Stimulated activated CD4-positive, alpha-beta T cell treated with anti-CD3 and anti-CD28 coated beads, Interleukin-1b, Interleukin-23, amount 100 ng/mL, for 48 hours (primary cell): ENCODE results near the gene ARAP3.

ENCODE experiments used
- DNase-seq: peaks from one replicate; pipeline ENCODE4 v3.0.0-alpha.2; 2020

Gene ARAP3

DNA sequence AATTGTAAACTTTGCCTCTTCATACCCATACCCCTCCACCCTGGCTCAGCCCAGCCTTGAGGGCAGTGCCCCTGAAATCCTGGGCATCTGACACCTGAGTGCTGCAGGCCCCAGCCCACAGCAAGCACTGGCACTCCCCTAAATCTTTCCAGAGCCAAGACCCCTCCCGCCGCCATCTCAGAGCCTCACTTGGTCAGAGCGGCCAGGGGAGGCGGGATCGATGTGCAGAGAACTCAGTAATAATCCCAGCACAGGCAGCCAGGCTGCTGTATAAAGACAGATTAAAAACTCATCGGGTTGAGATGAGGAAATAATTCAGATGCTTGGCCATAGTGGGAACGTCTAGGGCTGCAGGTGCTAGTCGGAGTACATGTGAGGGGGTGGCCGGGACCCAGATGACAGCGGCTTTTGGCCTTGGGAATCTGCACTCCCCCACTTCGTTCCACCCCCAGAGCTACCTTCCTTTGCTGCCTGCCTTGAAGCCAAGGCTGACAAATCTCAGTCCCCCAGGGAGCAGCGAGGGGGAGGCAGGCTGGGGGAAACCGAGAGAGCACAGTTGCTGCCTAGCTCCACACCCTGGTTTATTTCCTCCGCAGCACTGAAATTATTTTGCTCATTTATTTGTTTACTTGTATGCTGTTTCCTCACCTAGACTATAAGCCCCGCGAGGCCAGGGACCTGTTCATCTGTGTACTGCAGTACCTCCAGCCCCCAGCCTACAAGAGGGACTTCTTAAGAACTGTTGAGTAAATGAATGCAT, 19.5 kb upstream of the ARAP3 start:
- DNase-seq: no peak

DNA sequence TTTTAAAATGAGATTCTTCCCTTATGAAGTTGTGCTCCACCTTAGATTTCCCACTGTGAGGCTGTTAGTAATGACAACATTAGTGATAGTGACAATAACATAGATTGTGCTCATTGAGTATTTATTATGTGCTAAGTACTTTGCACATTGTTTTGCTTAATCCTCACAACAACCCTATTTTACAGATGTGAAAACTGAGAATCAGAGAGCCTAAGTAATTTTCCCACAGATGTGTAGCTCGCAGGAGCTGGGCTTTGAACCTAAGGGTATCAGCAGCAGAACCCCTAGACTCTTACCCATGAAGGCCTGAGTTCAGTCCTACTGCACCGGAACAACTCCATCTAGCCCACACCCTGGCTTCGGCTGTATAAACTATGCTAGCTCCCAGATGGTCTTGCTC, 15.6 kb upstream of the ARAP3 start:
- no peak for DNase-seq

DNA sequence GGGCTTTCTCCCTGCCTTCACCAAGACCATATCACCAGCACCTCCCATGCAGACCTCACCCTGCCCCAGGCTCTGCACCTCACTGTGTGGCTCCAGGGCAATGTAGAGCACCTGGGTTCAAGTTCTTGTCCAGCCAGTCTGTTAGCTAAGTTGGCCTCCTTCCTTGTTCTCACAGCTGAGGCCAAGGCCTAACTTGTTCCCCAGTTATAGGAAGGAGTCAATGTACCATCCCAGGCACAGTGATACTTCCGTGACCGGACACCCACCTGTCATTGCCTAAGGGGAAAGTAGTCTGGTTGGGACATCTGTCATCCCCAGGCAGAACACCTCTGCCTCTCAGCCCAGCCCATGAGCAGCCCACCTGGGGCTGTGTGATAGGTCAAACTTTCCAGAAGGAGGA, 14.4 kb upstream of the ARAP3 start:
- DNase-seq: no peak

DNA sequence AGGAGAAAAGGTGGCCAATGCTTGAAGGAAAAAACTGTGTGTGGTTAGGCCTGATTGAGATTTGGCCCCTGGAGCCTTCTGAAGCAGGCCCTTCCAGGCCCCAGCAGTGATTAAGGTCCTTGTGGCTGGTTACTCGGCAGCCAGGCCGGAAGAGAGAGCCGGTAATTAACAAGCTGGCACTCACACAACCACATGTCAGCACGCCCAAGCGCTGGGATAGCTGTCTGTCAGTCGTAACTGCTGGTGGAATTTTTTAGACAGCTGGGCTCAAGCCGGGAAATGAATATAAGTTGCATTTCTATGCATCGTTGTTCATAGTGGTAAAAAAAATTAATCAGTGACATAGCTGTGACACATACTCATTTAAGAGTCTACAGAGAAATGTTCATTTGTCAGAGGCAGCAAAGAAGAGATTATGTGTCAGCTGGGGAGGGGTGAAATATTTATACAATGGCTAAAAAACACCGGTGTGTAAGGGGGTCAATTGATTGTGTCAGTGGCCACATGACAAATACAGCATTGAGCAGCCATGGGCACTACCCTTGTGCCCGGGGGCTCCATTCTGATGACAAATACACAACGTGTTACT, 13.7 kb upstream of the ARAP3 start:
- DNase-seq: no peak

DNA sequence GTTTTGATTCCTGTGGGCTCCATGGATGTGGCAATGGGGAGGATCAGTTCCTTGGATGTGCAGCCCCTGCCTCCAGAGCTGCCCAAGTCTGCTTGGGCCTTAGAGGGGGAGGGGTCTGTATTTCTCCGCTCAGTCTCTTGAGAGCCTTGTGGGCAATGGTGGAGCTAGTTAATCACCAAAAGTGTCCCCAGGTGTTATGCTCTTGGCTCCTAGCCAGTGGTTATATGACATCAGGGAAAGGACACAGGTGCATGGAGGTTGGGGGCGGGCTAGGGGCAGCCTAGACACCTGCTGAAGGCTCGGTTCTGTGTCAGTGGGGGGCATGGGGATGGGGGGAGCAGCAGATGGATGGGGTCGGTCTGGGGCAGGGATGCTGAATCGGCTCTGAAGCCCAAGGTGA, 12.4 kb upstream of the ARAP3 start:
- no peak for DNase-seq

DNA sequence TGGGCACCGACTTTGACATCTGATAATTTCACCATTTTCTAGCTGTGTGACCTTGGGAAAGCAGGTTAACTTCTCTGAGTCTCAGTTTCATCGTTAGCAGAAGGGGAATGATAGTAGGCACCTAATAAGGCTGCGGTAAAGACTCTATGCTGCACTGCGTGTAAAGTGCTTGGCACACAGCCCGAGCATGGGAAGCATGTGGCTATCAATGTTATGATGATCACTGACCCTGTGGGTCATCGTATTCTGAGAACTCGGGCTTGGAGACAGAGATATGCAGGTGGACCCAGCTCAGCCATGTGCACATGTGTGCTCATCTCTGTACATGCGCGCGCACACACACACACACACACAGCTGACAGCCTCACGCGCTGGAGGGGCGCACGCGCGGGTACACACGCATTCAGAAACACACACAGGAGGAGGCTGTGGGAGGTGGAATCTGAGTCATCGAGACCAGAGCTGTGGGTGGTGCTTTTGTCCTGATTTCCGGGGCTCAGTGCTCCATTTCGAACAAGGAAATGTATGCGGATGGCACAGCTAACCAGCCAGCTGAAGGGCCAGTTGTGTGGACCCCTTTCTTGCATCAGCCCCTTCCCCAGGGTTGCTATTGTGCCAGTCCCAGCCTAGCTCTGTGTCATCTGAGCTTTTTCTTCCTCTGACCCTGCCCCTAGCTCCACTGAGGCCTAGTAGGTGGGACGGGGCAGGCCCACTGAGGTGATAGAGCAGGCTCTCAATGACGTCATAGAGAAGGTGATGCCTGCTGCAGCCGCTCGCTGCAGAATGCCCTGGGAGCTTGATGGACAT, 11.1 kb upstream of the ARAP3 start:
- peak; percentile 87 for DNase-seq

DNA sequence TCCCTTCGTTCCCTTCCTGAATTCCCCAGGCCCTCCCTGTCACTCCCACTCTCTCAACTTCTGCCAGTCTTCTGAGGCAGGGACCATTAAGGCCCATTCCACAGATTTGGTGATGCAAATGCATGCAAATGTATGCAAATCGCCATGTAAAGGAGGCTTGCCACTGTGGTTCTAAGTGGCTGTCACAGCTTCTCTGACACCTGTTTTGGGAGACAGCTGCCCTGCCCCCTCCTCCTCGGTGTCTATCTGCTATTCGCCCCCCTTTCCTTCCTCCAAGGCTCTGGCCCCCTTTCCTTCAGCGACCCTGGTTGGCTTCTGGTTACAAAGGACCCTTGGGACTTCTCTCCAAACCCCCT, 10.5 kb upstream of the ARAP3 start:
- DNase-seq: no peak

DNA sequence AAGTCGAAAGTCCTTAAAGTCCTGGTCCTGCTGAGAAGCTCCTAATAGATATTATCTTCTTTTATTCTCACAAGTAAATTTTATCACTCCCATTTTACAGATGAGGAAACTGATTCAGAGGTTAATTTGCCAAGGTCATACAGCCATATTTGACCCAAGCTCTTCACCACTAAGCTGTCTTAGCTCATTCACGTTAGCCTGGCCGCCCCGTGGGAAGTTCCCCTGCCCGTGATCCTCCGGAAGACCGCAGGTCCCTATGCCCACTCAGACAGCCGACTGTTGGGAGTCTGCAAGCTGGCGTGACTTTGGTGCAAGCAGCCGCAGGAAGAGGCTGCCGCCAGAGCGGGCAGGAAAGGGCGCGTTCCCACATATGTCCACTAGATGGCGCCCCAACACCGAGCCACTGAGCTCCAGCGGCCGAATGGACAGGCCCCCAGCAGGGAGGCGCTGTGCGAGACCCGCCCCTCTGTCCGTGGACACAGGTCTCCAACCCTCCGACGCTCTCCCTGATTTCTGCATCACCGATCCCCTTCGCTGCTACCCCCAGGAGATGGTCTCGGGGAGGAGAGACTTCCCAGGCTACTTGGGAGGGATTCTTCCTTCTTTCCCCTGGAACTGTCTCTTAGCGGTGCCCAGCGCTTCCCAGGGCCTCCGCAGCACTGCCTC, 10.0 kb upstream of the ARAP3 start:
- DNase-seq: peak; percentile 86

DNA sequence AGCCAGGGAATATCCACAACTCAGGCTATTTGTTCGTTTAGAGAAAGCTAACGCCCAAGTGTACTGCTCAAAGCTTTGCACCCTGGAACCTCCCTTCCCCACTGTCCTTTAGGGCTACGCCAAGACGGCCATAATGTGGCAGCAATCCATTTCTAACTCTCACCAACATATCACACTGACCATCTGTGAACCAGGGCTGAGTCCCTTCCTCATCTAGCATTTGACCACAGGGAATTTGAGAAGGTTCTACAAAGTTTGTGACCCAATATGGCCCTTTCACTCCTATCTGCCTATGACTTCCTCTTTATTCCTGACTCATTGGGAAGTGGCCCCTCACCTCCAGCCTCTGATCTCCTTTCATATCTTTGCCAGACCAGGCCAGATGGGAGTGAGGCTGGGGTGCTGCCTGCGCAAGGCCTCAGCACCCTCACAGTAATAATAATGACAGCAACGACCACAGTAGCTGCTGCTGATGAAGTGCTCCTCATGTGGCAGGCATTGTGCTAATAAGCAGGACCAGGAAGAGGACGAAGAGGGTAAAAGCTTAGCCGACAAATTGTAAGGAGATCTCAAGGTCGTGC, 9.3 kb upstream of the ARAP3 start:
- DNase-seq: no peak

DNA sequence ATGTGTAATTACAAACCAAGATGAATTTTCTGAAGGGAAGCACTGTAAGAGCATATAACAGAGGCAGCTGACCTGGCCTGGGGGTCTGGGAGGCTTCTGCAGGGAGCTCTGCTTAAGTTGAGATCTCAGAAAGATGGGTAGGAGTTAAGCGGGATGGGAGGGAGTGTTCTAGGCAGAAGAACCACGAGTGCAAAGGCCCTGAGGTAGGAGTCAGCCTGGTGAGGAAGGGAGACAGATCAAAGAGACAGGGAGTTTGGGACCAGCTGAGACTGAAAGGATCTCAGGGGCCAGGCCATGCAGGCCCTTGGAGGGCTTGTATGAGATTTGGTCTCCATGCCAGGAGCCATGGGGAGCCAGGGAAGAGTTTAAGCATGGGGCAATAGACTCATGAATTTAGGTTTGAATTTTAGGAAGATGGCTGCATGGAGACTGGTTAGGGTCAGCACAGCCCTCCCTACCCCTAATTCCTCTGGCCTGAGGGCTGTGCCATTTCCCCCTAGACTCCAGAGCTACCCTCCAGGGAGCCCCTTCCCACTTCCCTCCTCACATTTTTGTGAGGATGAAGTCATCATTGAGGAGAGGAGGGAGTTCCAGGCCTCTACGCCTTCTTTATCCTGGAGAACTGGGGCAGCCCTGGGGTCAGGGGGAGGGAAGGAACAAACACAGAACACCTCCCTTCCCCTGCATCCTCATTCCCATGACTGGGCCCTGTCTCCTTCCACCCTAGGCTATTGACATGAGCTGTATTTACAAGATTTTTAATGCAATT, 4.8 kb upstream of the ARAP3 start:
- no peak for DNase-seq

DNA sequence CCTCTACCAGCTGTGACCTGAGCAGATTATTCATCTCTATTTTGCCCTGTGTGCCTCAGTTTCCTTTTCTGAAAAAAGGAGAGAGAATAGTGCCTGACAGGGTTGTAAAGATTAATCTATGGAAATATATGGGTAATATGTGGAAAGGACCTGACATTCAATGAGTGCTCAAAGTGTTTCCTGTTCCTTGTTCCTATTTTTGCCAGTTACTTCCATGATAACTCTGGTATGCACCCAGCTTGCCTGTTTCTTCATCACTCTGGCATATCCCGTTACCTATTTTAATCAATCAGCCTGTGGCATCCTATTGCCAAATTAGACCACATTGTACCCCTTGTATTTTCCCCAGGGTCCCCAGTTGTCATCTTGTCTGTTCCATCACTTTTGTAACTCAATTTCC, 3.6 kb upstream of the ARAP3 start:
- no peak for DNase-seq

DNA sequence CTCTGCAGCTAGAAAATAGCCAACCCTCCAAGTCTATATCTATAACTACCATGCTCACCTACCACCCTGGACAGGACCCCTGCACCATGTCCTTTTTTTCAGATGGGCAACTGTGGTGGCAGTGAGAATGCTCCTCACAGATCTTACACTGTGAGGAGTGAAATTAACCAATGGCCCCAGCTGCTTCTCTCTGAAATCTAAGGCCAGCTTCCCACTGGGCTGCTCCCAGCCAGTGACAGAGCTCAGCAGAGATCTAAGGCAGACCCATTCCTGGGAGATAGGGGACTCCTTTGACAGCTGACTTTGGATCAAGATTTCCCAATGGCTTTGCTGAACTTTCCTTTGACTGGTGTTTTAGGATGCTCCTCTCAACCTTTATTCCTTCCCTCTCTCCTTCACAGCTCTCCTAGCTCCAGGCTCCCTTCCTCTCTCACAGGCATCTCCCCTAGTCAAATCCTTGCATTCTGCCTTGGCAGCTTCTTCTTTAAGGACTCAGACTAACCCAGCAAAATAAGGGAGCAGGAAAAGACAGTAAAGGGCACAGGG, 1.6 kb upstream of the ARAP3 start:
- no peak for DNase-seq

DNA sequence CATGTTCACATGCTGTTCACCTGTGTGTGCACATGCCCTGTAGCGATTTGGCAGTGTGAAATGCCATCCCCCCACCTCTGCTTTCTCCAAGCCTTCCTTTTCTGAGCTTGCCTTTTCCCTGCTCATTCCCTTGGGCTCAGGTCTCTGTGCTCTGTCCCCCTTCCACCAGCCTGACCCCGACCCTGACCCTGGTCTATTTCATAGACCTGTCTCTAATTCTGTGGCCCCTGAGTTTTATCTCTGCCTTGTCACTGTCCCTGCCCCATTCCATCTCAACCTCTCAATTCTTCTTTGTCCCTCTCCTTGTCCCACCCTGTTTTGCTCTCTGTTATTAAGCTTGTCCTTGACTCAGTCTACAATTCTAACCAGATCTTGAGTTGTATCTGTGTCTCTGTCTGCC, 735 bp downstream of the ARAP3 start:
- DNase-seq: no peak

DNA sequence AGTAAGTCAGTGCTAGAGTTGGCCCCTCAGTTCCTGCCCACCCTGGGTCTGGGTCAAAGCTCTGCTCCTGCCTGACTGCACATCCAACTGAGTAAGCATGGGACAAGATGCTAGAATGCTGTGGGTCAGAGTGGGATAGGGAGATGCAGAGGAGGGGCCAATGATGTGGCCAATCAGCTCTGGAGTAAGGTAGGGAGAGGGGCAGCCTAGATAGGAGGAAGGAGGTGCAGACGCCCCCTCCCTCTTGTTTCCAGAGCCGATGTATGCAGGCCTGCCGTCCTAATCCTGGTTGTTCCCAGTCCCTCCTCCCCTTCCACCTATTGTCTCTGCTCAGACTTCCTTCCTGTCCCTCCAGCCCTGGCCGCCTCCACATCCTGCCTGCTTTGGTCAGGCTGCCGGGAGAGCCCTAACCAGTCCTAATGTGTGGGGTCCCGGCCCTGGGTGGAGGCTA, 1.3 kb downstream of the ARAP3 start:
- DNase-seq: no peak

DNA sequence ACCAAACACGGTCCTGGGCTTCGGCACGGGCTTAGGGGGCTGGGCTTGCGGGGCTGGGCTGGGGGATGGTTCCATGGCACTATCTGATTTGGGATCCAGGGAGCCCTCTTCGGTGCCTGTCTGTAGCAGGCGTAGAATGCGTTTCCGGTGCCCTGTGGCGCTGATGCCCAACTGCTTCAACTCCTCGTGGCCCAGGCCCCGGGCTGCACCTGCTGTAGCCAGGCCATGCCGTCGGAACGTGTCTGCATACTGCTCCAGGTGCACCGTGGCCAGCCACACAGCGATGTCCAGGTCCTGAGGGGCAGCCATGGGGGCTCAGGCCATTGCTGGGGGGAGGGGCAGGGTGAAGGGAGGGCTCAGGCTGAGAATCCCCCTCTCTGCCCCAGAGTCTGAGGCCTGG, 1.9 kb downstream of the ARAP3 start:
- no peak for DNase-seq

DNA sequence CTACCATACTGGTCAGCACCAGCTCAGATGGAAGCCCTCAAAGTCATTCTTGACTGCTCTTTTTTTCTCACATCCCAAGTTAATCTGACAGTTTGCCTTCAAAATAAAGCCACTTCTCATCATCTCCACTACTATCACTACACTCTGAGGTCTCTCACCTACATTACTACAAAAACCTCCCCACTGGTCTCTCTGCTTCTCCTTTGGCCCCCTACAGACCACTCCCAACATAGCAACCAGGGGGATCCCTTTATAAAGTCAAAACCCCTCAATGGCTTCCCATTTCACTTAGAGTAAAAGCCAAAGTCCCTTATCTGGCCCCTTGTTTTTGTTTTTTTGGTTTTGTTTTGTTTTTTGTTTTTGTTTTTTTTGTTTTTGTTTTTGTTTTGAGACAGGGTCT, 4.6 kb downstream of the ARAP3 start:
- no peak for DNase-seq

DNA sequence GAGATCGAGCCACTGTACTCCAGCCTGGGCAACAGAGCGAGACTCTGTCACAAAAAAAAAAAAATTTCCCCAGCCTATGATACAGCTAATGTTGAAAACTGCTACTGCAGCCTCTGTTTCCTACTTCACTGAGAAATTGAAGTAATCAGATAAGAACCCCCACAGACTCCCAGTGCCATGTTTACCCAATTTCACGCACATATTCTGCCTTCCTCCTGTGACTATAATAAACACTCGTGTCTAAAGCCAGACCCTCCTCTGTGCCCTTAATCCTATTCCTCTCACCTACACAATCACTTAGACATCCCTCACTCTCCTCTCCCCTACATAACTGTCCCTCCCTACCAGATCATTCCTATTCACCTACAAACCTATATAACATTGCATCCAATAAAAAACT, 6.4 kb downstream of the ARAP3 start:
- DNase-seq: no peak

DNA sequence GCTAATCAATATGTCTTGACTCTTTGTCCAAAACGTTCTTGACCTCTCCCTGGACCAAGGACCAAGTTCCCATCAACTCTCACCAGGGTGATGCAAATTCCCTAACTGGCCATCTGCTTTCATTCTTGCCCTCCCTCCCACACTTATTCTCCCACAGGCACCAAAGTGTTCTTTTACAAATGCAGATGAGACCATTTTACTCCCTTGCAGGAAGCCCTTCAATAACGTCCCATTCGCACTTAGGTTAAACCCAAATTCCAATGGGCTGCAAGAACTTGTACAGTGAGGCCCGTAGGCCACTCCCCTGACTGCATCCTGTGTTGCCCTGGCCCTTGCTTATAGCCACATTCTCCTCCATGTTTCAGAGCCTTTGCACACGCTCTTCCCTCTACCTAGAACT, 7.3 kb downstream of the ARAP3 start:
- no peak for DNase-seq

DNA sequence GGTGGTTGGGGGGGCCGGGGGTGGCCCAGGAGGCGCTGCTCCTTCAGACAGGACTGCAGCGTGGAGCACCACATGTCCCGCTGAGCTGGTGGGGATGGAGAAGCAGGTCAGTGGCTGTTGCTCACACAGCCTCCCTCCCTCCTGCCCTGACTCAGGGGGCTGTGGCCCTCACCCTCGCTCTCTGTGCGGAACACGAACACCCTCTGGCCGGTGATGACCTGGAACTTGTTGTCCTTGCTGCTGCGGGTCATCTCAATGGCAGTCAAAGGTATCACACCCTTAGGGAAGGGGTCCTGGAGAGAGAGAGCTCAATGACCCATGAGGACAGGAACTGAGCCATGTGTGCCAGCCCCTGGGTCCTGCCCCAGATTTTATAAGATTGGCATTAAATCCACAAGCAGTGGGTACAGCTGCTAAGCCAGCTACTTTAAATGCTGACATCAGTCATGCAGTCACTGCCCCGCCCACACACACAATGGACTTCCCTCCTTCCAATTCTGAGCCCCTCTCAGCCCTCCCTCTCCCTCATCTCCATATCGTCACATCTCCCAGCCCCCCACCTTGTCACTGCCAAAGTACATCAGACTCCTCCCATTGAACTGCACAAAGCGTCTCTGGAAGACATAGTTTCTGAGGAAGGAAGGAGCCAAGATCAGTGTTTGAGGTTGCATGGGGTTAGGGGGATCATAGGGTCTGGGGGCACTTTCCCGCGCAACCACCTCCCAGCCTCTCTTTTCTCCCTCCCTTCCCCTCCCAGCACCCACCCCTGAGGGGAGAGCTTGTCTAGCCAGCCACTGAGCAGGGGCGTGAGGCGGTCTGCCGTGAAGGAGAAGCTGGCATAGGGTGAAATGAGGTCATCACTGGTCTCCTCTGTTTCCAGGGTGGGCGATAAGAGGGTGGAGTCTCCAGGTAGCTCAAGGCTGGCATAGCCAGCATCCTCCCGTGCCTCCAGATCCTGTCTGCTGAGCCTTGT, 8.9 kb downstream of the ARAP3 start:
- DNase-seq: no peak

DNA sequence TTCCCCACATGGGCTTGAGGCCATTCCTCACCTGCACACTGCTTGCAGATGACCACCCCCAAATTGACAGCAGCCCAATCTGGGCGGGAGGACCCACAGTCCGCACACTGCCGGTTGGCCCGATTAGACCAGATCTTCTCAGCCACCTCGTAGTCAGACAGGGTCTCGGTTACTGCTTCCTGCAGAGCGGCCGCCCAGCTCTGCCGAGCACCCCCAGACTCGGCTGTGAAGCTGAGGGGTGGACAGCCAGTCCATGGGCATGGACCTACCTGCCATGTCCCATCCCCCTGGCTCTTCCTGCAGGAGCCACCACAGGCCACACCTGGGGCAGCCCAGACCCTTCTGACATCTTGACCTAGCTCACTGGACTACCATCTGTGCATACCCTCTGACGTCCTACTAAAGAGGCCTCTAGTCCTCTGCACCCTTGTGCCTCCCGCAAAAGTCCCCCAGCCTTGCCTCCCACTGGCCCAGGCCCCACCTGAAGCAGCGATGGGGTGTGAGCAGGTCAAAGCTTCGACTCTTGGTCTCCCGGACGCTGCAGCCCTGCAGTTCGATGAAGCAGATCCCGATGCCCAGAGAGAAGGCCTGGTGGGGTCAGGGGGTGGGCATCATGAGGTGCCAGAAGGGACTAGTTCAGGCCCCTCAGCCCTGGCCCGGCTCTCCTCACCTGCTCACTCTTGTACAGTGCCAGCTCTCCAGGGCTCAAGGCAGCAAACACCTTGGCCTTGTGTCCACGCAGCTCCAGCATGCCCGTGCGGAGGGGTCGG, 9.8 kb downstream of the ARAP3 start:
- DNase-seq: no peak
